Testis (tissue), 3 donors: Measurements from ENCODE around the gene GALNT18. TPM values are rescaled to one million over a fixed set of nuclear protein-coding genes. Genes with fewer than 3 reads are reported as not detected.

Experiments
- DNase-seq: peaks from one replicate; pipeline ENCODE4 v3.0.0-alpha.2; 2019
- H3K27ac ChIP-seq, 2 donors: fragments of 200-600 bp; sonication (generic); one replicate each; pipeline ENCODE4 v1.5.1; 2019
- H3K27me3 ChIP-seq: fragments of 200-600 bp; sonication (generic); one replicate; pipeline ENCODE4 v1.5.1; 2019
- H3K36me3 ChIP-seq: fragments of 200-600 bp; sonication (generic); one replicate; pipeline ENCODE4 v1.5.1; 2017; ENCODE audit warnings: low read depth; ENCODE audit errors: missing control alignments
- H3K4me1 ChIP-seq: fragments of 200-600 bp; sonication (generic); one replicate; pipeline ENCODE4 v1.5.1; 2019
- H3K4me3 ChIP-seq, 2 donors: fragments of 200-600 bp; sonication (generic); one replicate each; pipeline ENCODE4 v1.5.1; 2017 to 2019
- H3K9me3 ChIP-seq: fragments of 200-600 bp; sonication (generic); one replicate; pipeline ENCODE4 v1.5.1; 2017
- CTCF ChIP-seq, 3 experiments: fragments of 450-650 bp in 2 of 3; fragments of 200-600 bp in 1 of 3; sonication (generic) in 1 of 3; IDR thresholded peaks; one replicate each; pipeline ENCODE4 v1.5.1; 2016 to 2019; ENCODE audit warnings: antibody characterized with exemption in 3 of 3, mild to moderate bottlenecking in 2 of 3, moderate library complexity in 1 of 3
- POLR2A ChIP-seq: fragments of 450-650 bp; IDR thresholded peaks from one replicate; pipeline ENCODE4 v1.6.1; 2017; ENCODE audit warnings: antibody characterized with exemption, mild to moderate bottlenecking, moderate library complexity
- WGBS, 2 donors: methylation state at CpG; one replicate each; pipeline ENCODE4 v1.1.5; 2018; 5-methylcytosine and 5-hydroxymethylcytosine counted together
- intact Hi-C: fragments of 100-400 bp; cut with DNase I; formaldehyde crosslinking; loops from one replicate; pipeline ENCODE4 v1.15.1; 2023; ENCODE audit warnings: low total_unique reads
- polyA plus RNA-seq: library from polyadenylated mRNA; stranded (reverse); fragments of 350-450 nt; fragmentation: Illumina TruSeq; extraction: RNeasy Lipid Tissue Mini Kit (QIAGEN cat#74804); gene quantifications from one replicate; pipeline ENCODE4 v1.2.3, GENCODE V29; 2014; ENCODE audit warnings: low read depth, low replicate concordance; ENCODE audit not compliant: insufficient read depth
- total RNA-seq, 2 donors: library from RNA; depleted of rRNA; stranded (reverse); fragments of >200 nt; gene quantifications; one replicate each; pipeline ENCODE4 v1.2.3, GENCODE V29; 2016

The GALNT18 gene
- total and polyA plus RNA-seq, 3 donors from 2014 or later: 39.2 to 106 (median 73.9) TPM

GRCh38 chr11:11500744-11501487 is 120.9 kb downstream of the GALNT18 start:
- no peak for DNase-seq
- no peak overlapping the region for H3K27ac ChIP-seq
- no peaks in the 10 kb centered on the region for H3K36me3 ChIP-seq
- intact Hi-C loops: no loop called here
- WGBS, 2 donors: 80 to 82% methylated on average over 9 of the region's 9 CpGs
- no peaks in the 10 kb centered on the region for H3K9me3 ChIP-seq
- no peaks in the 10 kb centered on the region for H3K27me3 ChIP-seq
- no peak overlapping the region for H3K4me3 ChIP-seq
- TF ChIP-seq POLR2A (no peak), CTCF (IDR thresholded peaks at IDR 0.05) (no peak)
- H3K4me1 ChIP-seq: peaks cover 17% of the 10 kb centered on the region

- Histone ChIP-seq H3K9me3 (no peaks in the 10 kb centered on the region), H3K27me3 (no peaks in the 10 kb centered on the region), H3K36me3 (no peaks in the 10 kb centered on the region), H3K27ac (no peak overlapping the region), H3K4me1 (peaks cover 17% of the 10 kb centered on the region), H3K4me3 (no peak overlapping the region)
- intact Hi-C loops: no loop called here
- TF ChIP-seq CTCF (IDR thresholded peaks at IDR 0.05) (no peak), POLR2A (no peak)
- 59 to 81% methylated on average over 2 of the region's 2 CpGs for WGBS, 2 donors
- DNase-seq: no peak
Measured at GRCh38 chr11:11499300-11499699, 122.5 kb downstream of the GALNT18 start.

- intact Hi-C loops: no loop called here
- Histone ChIP-seq H3K36me3 (no peaks in the 10 kb centered on the region), H3K27ac (no peak overlapping the region), H3K27me3 (no peaks in the 10 kb centered on the region), H3K4me3 (no peak overlapping the region), H3K9me3 (no peaks in the 10 kb centered on the region), H3K4me1 (peaks cover 17% of the 10 kb centered on the region)
- TF ChIP-seq CTCF (IDR thresholded peaks at IDR 0.05) (no peak), POLR2A (no peak)
- DNase-seq: no peak
- 84 to 86% methylated on average over 3 of the region's 3 CpGs for WGBS, 2 donors
Measured at GRCh38 chr11:11498195-11498594, 123.6 kb downstream of the GALNT18 start.

DNA sequence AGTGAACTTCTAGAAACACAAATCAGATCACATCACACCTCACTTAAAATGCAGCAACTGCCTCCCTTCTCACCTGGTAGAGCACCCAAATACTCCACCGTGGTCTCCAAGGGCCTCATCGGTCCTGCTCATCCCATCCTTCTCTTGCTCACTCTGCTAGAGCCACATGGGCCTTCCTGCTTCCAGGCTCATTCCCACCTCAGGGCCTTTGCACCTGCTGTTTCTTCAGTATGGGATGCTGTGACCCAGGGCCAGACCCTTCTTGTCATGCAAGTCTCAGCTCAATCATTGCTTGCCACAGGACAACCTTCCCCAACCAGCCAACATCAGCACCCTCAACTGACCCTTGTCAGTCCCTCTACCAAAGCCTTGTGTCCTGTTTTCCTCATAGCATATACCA is 124.9 kb downstream of the GALNT18 start:
- Histone ChIP-seq H3K9me3 (no peaks in the 10 kb centered on the region), H3K27me3 (no peaks in the 10 kb centered on the region), H3K27ac (no peak overlapping the region), H3K4me3 (no peak overlapping the region), H3K4me1 (peaks cover 10% of the 10 kb centered on the region), H3K36me3 (no peaks in the 10 kb centered on the region)
- intact Hi-C loops: no loop called here
- WGBS, 2 donors: 97 to 100% methylated on average over 2 of the region's 2 CpGs
- TF ChIP-seq POLR2A: no peak
- no peak for TF ChIP-seq CTCF (IDR thresholded peaks at IDR 0.05)
- DNase-seq: no peak

DNA sequence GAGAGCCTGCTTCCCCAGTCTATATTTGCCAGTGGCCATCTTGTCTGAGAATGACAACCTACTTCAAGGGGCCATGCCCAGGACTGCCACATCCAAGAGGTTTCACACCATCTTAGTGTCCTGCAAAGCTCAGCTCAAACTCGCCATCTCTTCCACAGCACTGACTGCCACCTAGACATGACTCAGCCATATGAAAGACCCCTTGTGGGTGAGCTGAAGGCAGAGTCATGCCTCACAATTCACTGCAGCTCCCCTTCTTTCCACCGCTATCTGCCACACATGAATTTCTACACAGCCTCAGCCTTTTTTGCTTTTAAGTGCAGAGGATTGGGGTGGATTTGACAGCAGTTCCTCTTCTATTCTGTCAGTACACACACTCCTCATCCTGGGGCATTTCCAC is 127.5 kb downstream of the GALNT18 start:
- DNase-seq: no peak
- no peak overlapping the region for H3K4me3 ChIP-seq
- intact Hi-C loops: no loop called here
- H3K27ac ChIP-seq: no peak overlapping the region
- no peaks in the 10 kb centered on the region for H3K9me3 ChIP-seq
- no peaks in the 10 kb centered on the region for H3K36me3 ChIP-seq
- peaks cover 5% of the 10 kb centered on the region for H3K4me1 ChIP-seq
- TF ChIP-seq CTCF (IDR thresholded peaks at IDR 0.05): no peak
- TF ChIP-seq POLR2A: no peak
- 96 to 100% methylated on average over 2 of the region's 2 CpGs for WGBS, 2 donors
- no peaks in the 10 kb centered on the region for H3K27me3 ChIP-seq
